ENCODE data around the gene SH3PXD2A. TPM values are rescaled to one million over a fixed set of nuclear protein-coding genes. Genes with fewer than 3 reads are reported as not detected.

The SH3PXD2A gene
- total and polyA plus RNA-seq, 9 of the 15 experiments (the other 6 are each of a cell fraction or from before 2014, with no cell fraction given): 0.41 to 9.3 (median 2.5) TPM

DNA sequence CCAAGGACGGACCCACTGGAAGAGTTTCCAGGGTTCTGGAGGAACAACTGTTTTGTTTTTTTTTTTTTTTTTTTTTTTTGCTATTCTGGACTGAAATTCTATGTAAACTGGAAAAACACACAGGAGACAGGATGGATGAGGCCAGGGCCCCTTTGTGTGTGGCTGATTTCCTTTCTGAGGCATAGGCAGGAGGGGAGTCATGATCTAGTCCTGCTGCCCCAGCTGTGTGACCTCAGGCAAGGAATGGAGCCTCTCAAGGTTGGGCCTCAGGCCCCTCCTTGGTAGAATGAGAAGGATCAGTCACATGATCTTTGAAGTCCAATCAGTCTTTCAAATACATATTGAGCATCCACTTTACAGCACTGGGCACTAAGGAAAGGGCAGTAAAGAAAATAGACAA, 87.6 kb downstream of the SH3PXD2A start:
- Histone ChIP-seq H4K20me1 (replicated peaks; ENCODE audit: control insufficient read depth, insufficient read depth, low read length) (no peaks in the 10 kb centered on the region; the same call in 1 of the 2 replicates), H3K9ac (ENCODE audit: insufficient read depth in 1 of 2, low read depth in 2 of 2, low read length in 2 of 2) (no peak overlapping the region), H3K79me2 (ENCODE audit: control insufficient read depth, insufficient read depth, low read length) (no peaks in the 10 kb centered on the region), H3K4me1 (replicated peaks in 1 of 2; ENCODE audit: control insufficient read depth in 2 of 2, insufficient read depth in 2 of 2, low read length in 2 of 2) (peaks cover 10 to 15% of the 10 kb centered on the region in 2 experiments; a peak in 4 of 5 replicates), H3K4me2 (ENCODE audit: insufficient read depth, low read length) (no peak overlapping the region), H3K4me3 (no peak overlapping the region), H3K27ac (ENCODE audit: extremely low read depth, low read depth, low read length) (no peak overlapping the region), H3K36me3 (ENCODE audit: control insufficient read depth, insufficient read depth, low read length) (no peaks in the 10 kb centered on the region), H3K9me1 (ENCODE audit: control insufficient read depth, insufficient read depth, low read length) (no peaks in the 10 kb centered on the region), H3K9me3 (replicated peaks; ENCODE audit: control insufficient read depth, insufficient read depth, low read depth, low read length) (no peaks in the 10 kb centered on the region), H2AFZ (ENCODE audit: low read depth, low read length) (no peak overlapping the region), H3K27me3 (ENCODE audit: control insufficient read depth in 2 of 2, insufficient read depth in 2 of 2, low read length in 2 of 2) (peaks cover 0 to 22% of the 10 kb centered on the region in 2 experiments; a peak in 2 of 5 replicates)
- in situ Hi-C loops (cut with MboI): no loop called here
- ATAC-seq (no peak), FAIRE-seq (no peak), DNase-seq (ENCODE audit: extremely low read depth in 1 of 4, low spot score in 3 of 4) (no peak)
- WGBS (ENCODE audit: insufficient coverage, low coverage, missing lambda C conversion rate): 0% methylated on average over 1 of the region's 1 CpG
- BruUV-seq (replicated peaks): no TSS peak
- TF ChIP-seq, protein P1, sequence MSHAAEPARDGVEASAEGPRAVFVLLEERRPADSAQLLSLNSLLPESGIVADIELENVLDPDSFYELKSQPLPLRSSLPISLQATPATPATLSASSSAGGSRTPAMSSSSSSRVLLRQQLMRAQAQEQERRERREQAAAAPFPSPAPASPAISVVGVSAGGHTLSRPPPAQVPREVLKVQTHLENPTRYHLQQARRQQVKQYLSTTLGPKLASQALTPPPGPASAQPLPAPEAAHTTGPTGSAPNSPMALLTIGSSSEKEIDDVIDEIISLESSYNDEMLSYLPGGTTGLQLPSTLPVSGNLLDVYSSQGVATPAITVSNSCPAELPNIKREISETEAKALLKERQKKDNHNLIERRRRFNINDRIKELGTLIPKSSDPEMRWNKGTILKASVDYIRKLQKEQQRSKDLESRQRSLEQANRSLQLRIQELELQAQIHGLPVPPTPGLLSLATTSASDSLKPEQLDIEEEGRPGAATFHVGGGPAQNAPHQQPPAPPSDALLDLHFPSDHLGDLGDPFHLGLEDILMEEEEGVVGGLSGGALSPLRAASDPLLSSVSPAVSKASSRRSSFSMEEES (CRISPR knock-in tag; IDR thresholded peaks at IDR 0.05): peak; percentile 32; the same call in 1 of the 2 replicates
- no peak for TF ChIP-seq ARID2 (IDR thresholded peaks at IDR 0.05)
- ChIA-PET CTCF (ENCODE audit: low intra/inter-chr PET ratio) (no interaction called here), POLR2A (no interaction called here)
- intact Hi-C loops (cut with micrococcal nuclease): no loop called here

DNA sequence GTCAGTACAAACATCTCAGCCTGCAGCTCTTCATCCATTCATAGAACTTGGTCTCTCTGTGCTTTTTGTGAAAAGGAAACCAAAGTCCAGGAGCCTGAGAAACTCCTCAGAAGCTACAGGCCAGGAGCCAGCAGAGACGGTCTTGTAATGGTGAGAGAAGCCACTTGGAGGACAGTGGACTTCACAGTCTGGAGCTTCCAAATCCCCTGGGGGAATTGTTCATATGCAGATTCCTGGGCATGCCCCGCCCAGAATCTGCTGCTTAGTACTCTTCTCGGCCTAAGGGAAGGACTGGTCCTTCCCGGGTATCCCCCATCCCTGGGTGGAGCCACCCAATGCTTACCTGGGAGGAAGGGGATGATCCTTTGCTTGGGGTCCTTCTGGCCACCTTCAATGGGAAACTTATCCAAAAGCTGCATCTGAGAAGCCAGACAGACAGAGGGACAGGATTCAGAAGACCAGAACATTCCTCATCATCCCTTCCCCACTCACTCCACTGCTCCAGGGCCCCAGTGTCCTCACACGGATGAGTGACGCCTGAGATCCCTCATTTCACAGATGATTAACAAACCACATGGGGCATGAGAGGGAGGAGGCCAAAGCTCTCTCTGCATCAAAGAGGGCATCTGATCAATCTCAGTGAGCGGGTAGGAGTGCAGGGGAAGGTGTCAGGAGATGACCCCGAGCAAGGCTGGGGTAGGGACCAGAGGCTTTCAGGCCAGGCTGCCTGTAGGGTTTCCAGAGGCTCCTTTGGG, 88.4 kb downstream of the SH3PXD2A start:
- intact Hi-C loops (cut with micrococcal nuclease) (no loop called here), in situ Hi-C loops (cut with MboI) (no loop called here)
- Histone ChIP-seq H3K9me1 (ENCODE audit: control insufficient read depth, insufficient read depth, low read length) (no peaks in the 10 kb centered on the region), H2AFZ (ENCODE audit: low read depth, low read length) (no peak overlapping the region), H3K9ac (ENCODE audit: insufficient read depth in 1 of 2, low read depth in 2 of 2, low read length in 2 of 2) (no peak overlapping the region), H3K36me3 (ENCODE audit: control insufficient read depth, insufficient read depth, low read length) (no peaks in the 10 kb centered on the region), H3K4me3 (no peak overlapping the region), H4K20me1 (replicated peaks; ENCODE audit: control insufficient read depth, insufficient read depth, low read length) (no peaks in the 10 kb centered on the region; the same call in 1 of the 2 replicates), H3K4me2 (ENCODE audit: insufficient read depth, low read length) (no peak overlapping the region), H3K4me1 (replicated peaks in 1 of 2; ENCODE audit: control insufficient read depth in 2 of 2, insufficient read depth in 2 of 2, low read length in 2 of 2) (peaks cover 7 to 10% of the 10 kb centered on the region in 2 experiments; a peak in 4 of 5 replicates), H3K79me2 (ENCODE audit: control insufficient read depth, insufficient read depth, low read length) (no peaks in the 10 kb centered on the region), H3K9me3 (replicated peaks; ENCODE audit: control insufficient read depth, insufficient read depth, low read depth, low read length) (no peaks in the 10 kb centered on the region), H3K27me3 (ENCODE audit: control insufficient read depth in 2 of 2, insufficient read depth in 2 of 2, low read length in 2 of 2) (peaks cover 0 to 22% of the 10 kb centered on the region in 2 experiments; a peak in 2 of 5 replicates), H3K27ac (ENCODE audit: extremely low read depth, low read depth, low read length) (no peak overlapping the region)
- no TSS peak for BruUV-seq (replicated peaks)
- WGBS (ENCODE audit: insufficient coverage, low coverage, missing lambda C conversion rate): 19% methylated on average over 8 of the region's 8 CpGs
- TF ChIP-seq ZNF408 (CRISPR knock-in tag; IDR thresholded peaks at IDR 0.05; ENCODE audit: low read depth): no peak
- TF ChIP-seq FOS (IDR thresholded peaks at IDR 0.05; ENCODE audit: extremely low read depth, insufficient read length): no peak
- no peak for TF ChIP-seq TEAD4 (IDR thresholded peaks at IDR 0.05; ENCODE audit: low read length)
- TF ChIP-seq TEAD4 (CRISPR knock-in tag; IDR thresholded peaks at IDR 0.05; ENCODE audit: borderline replicate concordance): no peak
- no peak for TF ChIP-seq MTA2 (IDR thresholded peaks at IDR 0.05; ENCODE audit: low read depth)
- CTCF ChIA-PET (ENCODE audit: low intra/inter-chr PET ratio): no interaction called here
- DNase-seq (ENCODE audit: extremely low read depth in 1 of 4, low spot score in 3 of 4) (no peak), FAIRE-seq (no peak), ATAC-seq (no peak)
- POLR2A ChIA-PET: interaction anchor here (0.7 kb wide), 1 partner anchor 34 kb away, joined by 3 read pairs; no protein-coding TSS in a partner anchor

Measured in K562 (cell line).